K562 (cell line): ENCODE results near the gene TMEM11. TPM values are rescaled to one million over a fixed set of nuclear protein-coding genes. Genes with fewer than 3 reads are reported as not detected.

Source experiments
- ATAC-seq: fragments of 200-7000 bp; cut with Tn5 transposase; 3 replicates; pipeline ENCODE4 v1.9.1; 2020; ENCODE audit warnings: moderate library complexity
- Bru-seq: library from RNA; stranded (reverse); fragments of 400-500 nt; gene quantifications from one replicate; lab custom pipeline; 2021; lab: Mats Ljungman, UMichigan
- BruChase-seq, 2 experiments: library from RNA; stranded (reverse); fragments of 400-500 nt; gene quantifications; one replicate each; lab custom pipeline; 2021; lab: Mats Ljungman, UMichigan
- BruUV-seq: library from RNA; stranded (reverse); fragments of 400-500 nt; replicated peaks from 2 replicates; lab custom pipeline; 2021; lab: Mats Ljungman, UMichigan
- CTCF ChIA-PET: fragments of 300-600 bp; formaldehyde crosslinking; extraction: SDS; loops from one replicate; lab custom pipeline; 2021; ENCODE audit warnings: low intra/inter-chr PET ratio; lab: Yijun Ruan, JAX
- POLR2A ChIA-PET: fragments of 300-600, 350-650 bp; sonication (Branson Sonifier 250); formaldehyde crosslinking; extraction: SDS; loops from one replicate; lab custom pipeline; 2021; ENCODE audit warnings: antibody characterized with exemption, inconsistent platforms; lab: Yijun Ruan, JAX
- DNase-seq, 4 experiments: peaks; one replicate each; pipeline versions ENCODE4 v3.0.0 to v3.0.0-alpha.2; 2011 to 2018; ENCODE audit warnings: low spot score in 3 of 4, mixed read lengths in 3 of 4; ENCODE audit errors: extremely low read depth in 1 of 4
- FAIRE-seq: peaks from 2 replicates; lab custom pipeline; 2011; peaks lifted over from hg19 to GRCh38; lab: Jason Lieb, UNC
- H2AFZ ChIP-seq: 2 replicates; pipeline ENCODE4 v1.6.0; 2011; ENCODE audit warnings: low read depth, low read length, control low read depth, inconsistent platforms
- H3K27ac ChIP-seq: fragments of 200-600 bp; 3 replicates; pipeline ENCODE4 v1.8.0; 2011; ENCODE audit warnings: low read depth, mild to moderate bottlenecking, control low read depth, inconsistent platforms, low read length, moderate library complexity, mixed read lengths; ENCODE audit errors: extremely low read depth
- H3K27me3 ChIP-seq, 2 experiments: fragments of 300-600 bp in 1 of 2; 2 replicates in 1 of 2; 3 replicates in 1 of 2; pipeline versions ENCODE4 v1.6.0 to v1.8.0; 2011; ENCODE audit warnings: inconsistent platforms in 2 of 2, low read length in 2 of 2, mild to moderate bottlenecking in 1 of 2, mixed read lengths in 1 of 2, moderate library complexity in 1 of 2; ENCODE audit not compliant: control insufficient read depth in 2 of 2, insufficient read depth in 2 of 2
- H3K36me3 ChIP-seq: fragments of 300-600 bp; 3 replicates; pipeline ENCODE4 v1.8.0; 2011; ENCODE audit warnings: mild to moderate bottlenecking, low read length, inconsistent platforms; ENCODE audit not compliant: control insufficient read depth, insufficient read depth
- H3K4me1 ChIP-seq, 2 experiments: fragments of 200-600 bp in 1 of 2; replicated peaks in 1 of 2; 2 replicates in 1 of 2; 3 replicates in 1 of 2; pipeline versions ENCODE4 v1.5.1 to v1.8.0; 2011; ENCODE audit warnings: inconsistent platforms in 2 of 2, low read length in 2 of 2, mild to moderate bottlenecking in 1 of 2, mixed read lengths in 1 of 2, moderate library complexity in 1 of 2; ENCODE audit not compliant: control insufficient read depth in 2 of 2, insufficient read depth in 2 of 2
- H3K4me2 ChIP-seq: 2 replicates; pipeline ENCODE4 v1.6.1; 2011; ENCODE audit warnings: low read length, control low read depth, inconsistent platforms, mixed read lengths; ENCODE audit not compliant: insufficient read depth
- H3K4me3 ChIP-seq: fragments of 200-600 bp; sonication (generic), shearing (Covaris generic); 2 replicates; pipeline ENCODE4 v1.5.1; 2016; ENCODE audit warnings: control low read depth, inconsistent platforms
- H3K79me2 ChIP-seq: fragments of 200-600 bp; 3 replicates; pipeline ENCODE4 v1.8.0; 2011; ENCODE audit warnings: low read length, inconsistent platforms; ENCODE audit not compliant: control insufficient read depth, insufficient read depth
- H3K9ac ChIP-seq, 2 experiments: 2 replicates each; pipeline versions ENCODE4 v1.6.0 to v1.6.1; 2011; ENCODE audit warnings: low read depth in 2 of 2, low read length in 2 of 2, control low read depth in 1 of 2, inconsistent platforms in 1 of 2, mild to moderate bottlenecking in 1 of 2, mixed read lengths in 1 of 2; ENCODE audit not compliant: insufficient read depth in 1 of 2
- H3K9me1 ChIP-seq: one replicate; pipeline ENCODE4 v1.6.0; 2011; ENCODE audit warnings: inconsistent platforms, mild to moderate bottlenecking, low read length, moderate library complexity; ENCODE audit not compliant: control insufficient read depth, insufficient read depth
- H3K9me3 ChIP-seq: replicated peaks from 2 replicates; pipeline ENCODE4 v1.5.1; 2011; ENCODE audit warnings: low read depth, low read length, inconsistent platforms; ENCODE audit not compliant: control insufficient read depth, insufficient read depth
- H4K20me1 ChIP-seq: replicated peaks from 2 replicates; pipeline ENCODE4 v1.6.1; 2011; ENCODE audit warnings: low read length, inconsistent platforms, mixed read lengths; ENCODE audit not compliant: control insufficient read depth, insufficient read depth
- C11orf30 ChIP-seq: fragments of 450-650 bp; IDR thresholded peaks from 2 replicates; pipeline ENCODE4 v1.6.1; 2016; ENCODE audit warnings: low read depth, mild to moderate bottlenecking
- CAMTA2 ChIP-seq: fragments of 250-450 bp; sonication (Bioruptor Pico); conservative IDR thresholded peaks from 2 replicates; pipeline ENCODE4 v1.5.1; 2022
- FOXA3 ChIP-seq, 2 experiments: fragments of 450-650 bp in 1 of 2; sonication (generic) in 1 of 2; formaldehyde crosslinking; IDR thresholded peaks in 1 of 2; conservative IDR thresholded peaks in 1 of 2; 2 replicates each; pipeline versions ENCODE4 v1.4.0 to v1.8.0; 2020 to 2022; ENCODE audit warnings: mild to moderate bottlenecking in 2 of 2, missing genetic modification reagents in 1 of 2
- FOXK1 ChIP-seq: sonication (generic); formaldehyde crosslinking; IDR thresholded peaks from 2 replicates; pipeline ENCODE4 v1.8.0; 2022; ENCODE audit warnings: missing genetic modification reagents, mild to moderate bottlenecking, borderline replicate concordance
- L3MBTL2 ChIP-seq: fragments of 450-650 bp; IDR thresholded peaks from 2 replicates; pipeline ENCODE4 v1.6.1; 2016; ENCODE audit warnings: mild to moderate bottlenecking, moderate library complexity
- MTA2 ChIP-seq: fragments of 450-650 bp; IDR thresholded peaks from 2 replicates; pipeline ENCODE4 v1.6.1; 2016; ENCODE audit warnings: low read depth
- PHTF2 ChIP-seq: fragments of 250-450 bp; sonication (Bioruptor Pico); IDR thresholded peaks from 2 replicates; pipeline ENCODE4 v1.5.0; 2021; ENCODE audit warnings: mild to moderate bottlenecking
- PRPF4 ChIP-seq: fragments of 200-400 bp; formaldehyde crosslinking; IDR thresholded peaks from one replicate; pipeline ENCODE4 v1.6.1; 2017; ENCODE audit warnings: low read length, low read depth, mild to moderate bottlenecking; ENCODE audit not compliant: insufficient read depth, poor library complexity, severe bottlenecking
- ZNF592 ChIP-seq: fragments of 450-650 bp; IDR thresholded peaks from 2 replicates; pipeline ENCODE4 v1.6.1; 2017; ENCODE audit warnings: antibody characterized with exemption, mild to moderate bottlenecking
- WGBS: fragments of 100-300 bp; shearing (Covaris generic); methylation state at CpG from one replicate; pipeline ENCODE4 v1.1.6; 2016; ENCODE audit warnings: low coverage, mixed read lengths; ENCODE audit not compliant: insufficient coverage; ENCODE audit errors: missing lambda C conversion rate; 5-methylcytosine and 5-hydroxymethylcytosine counted together
- in situ Hi-C: fragments of 300-500 bp; cut with MboI; formaldehyde crosslinking; loops from 4 replicates; pipeline ENCODE4 v1.15.0; 2018; ENCODE audit warnings: inconsistent platforms, mixed read lengths
- intact Hi-C: fragments of 100-400 bp; cut with micrococcal nuclease; formaldehyde crosslinking; loops from 2 replicates; pipeline ENCODE4 v1.14.2; 2022
- long read RNA-seq, 3 experiments: library from polyadenylated mRNA in 2 of 3; library from RNA in 1 of 3; unstranded in 2 of 3; stranded (forward) in 1 of 3; transcript quantifications; one replicate each; pipeline ENCODE4 v2.0.0, GENCODE V29; 2019 to 2022
- polyA minus RNA-seq, 3 experiments: library from RNA; depleted of rRNA, polyadenylated mRNA; stranded (reverse); fragments of >200 nt; gene quantifications; 2 replicates each; pipeline ENCODE4 v1.2.3, GENCODE V29; 2011
- polyA plus RNA-seq, 8 experiments: library from polyadenylated mRNA; depleted of rRNA in 4 of 8; stranded (reverse) in 5 of 8; unstranded in 3 of 8; fragments of >200 nt; fragmentation: Nextera tagmentation in 2 of 8; fragmentation: Illumina TruSeq in 1 of 8; extraction: Ambion mirVana in 2 of 8; extraction: Trizol in 1 of 8; gene quantifications; 2 replicates each; pipeline versions ENCODE4 v1.2.1 to v1.2.3, GENCODE V29; 2011 to 2014; ENCODE audit warnings: inconsistent platforms in 1 of 8, missing spikeins in 1 of 8
- total RNA-seq, 7 experiments: library from RNA; depleted of rRNA in 6 of 7; stranded (reverse); fragments of >200 nt in 6 of 7; fragmentation: Illumina TruSeq in 2 of 7; extraction: Trizol in 2 of 7; gene quantifications; 2 replicates each; pipeline versions ENCODE4 v1.2.1 to v1.2.3, GENCODE V29; 2011 to 2021; ENCODE audit warnings: low replicate concordance in 1 of 7

The TMEM11 gene
- total RNA-seq (2011; cell fraction: chromatin; rRNA removed; ENCODE audit: low replicate concordance) = 22.4 and 35.6 TPM in 2 replicates
- total RNA-seq (2011; cell fraction: nucleolus; rRNA removed) = 30.8 and 34.7 TPM in 2 replicates
- 28.2 and 29.8 TPM in 2 replicates for total RNA-seq (2011; cell fraction: nucleoplasm; rRNA removed)
- total RNA-seq (2014; rRNA removed) = 27.5 and 35.4 TPM in 2 replicates
- total RNA-seq (2014; rRNA removed; fragmentation: Illumina TruSeq; extraction: Trizol) = 9.4 and 12.0 TPM in 2 replicates
- 17.8 and 18.7 TPM in 2 replicates for total RNA-seq (2015; rRNA removed; fragmentation: Illumina TruSeq; extraction: Trizol)
- 28.3 and 30.0 TPM in 2 replicates for total RNA-seq (2021)
- polyA plus RNA-seq (2011; rRNA removed) = 32.2 and 37.5 TPM in 2 replicates
- polyA plus RNA-seq (2011; cell fraction: cytosol; rRNA removed) = 53.5 and 101 TPM in 2 replicates
- 22.5 and 25.5 TPM in 2 replicates for polyA plus RNA-seq (2011; cell fraction: nucleus; rRNA removed)
- polyA plus RNA-seq (2012) = 17.5 and 27.9 TPM in 2 replicates
- 33.4 and 35.1 TPM in 2 replicates for polyA plus RNA-seq (2014; fragmentation: Illumina TruSeq; extraction: Trizol)
- polyA plus RNA-seq (2014; fragmentation: Nextera tagmentation; extraction: Ambion mirVana) = 10 to 100 TPM; 17.4 to 31.9 TPM
- 40.7 and 41.5 TPM in 2 replicates for polyA plus RNA-seq (2014; rRNA removed)
- 16.0 and 21.8 TPM in 2 replicates for polyA minus RNA-seq (2011; rRNA and poly(A)+ RNA removed)
- polyA minus RNA-seq (2011; cell fraction: cytosol; rRNA and poly(A)+ RNA removed) = 13.1 and 16.8 TPM in 2 replicates
- 11.2 and 18.2 TPM in 2 replicates for polyA minus RNA-seq (2011; cell fraction: nucleus; rRNA and poly(A)+ RNA removed)
- Bru-seq, nascent RNA = percentile 78 among the genes with signal in this experiment
- percentile 81 among the genes with signal in this experiment for BruChase-seq, experiment 1, labeled RNA remaining after a 2-hour chase
- percentile 76 among the genes with signal in this experiment for BruChase-seq, experiment 2, labeled RNA remaining after a 6-hour chase
- long read RNA-seq, experiment 1, transcript TMEM11-202 (3 exons, 1,246 nt) = minor isoform, 41 of 199 reads
- long read RNA-seq, experiment 1, transcript TMEM11-201 (2 exons, 2,095 nt) = major isoform, 55 of 199 reads
- long read RNA-seq, experiment 1, partial matches to known transcripts = 1 of 199 reads
- long read RNA-seq, experiment 1, other reads (novel, unspliced or antisense) = 100 of 199 reads
- long read RNA-seq, experiment 2, transcript TMEM11-201 (2 exons, 2,095 nt) = major isoform, 33 of 57 reads
- long read RNA-seq, experiment 2, transcript TMEM11-202 (3 exons, 1,246 nt) = minor isoform, 15 of 57 reads
- long read RNA-seq, experiment 2, partial matches to known transcripts = 1 of 57 reads
- long read RNA-seq, experiment 2, other reads (novel, unspliced or antisense) = 7 of 57 reads
- long read RNA-seq, experiment 3, transcript TMEM11-202 (3 exons, 1,246 nt) = minor isoform, 31 of 67 reads
- long read RNA-seq, experiment 3, transcript TMEM11-201 (2 exons, 2,095 nt) = major isoform, 32 of 67 reads
- long read RNA-seq, experiment 3, partial matches to known transcripts = 2 of 67 reads
- long read RNA-seq, experiment 3, other reads (novel, unspliced or antisense) = 1 of 67 reads

GRCh38 chr17:21214015-21214776 is at the start of gene TMEM11:
TMEM11 (minus strand) TSS chr17:21214161; CDS start chr17:21214152, 9 bp downstream.
- ChIA-PET POLR2A (interaction anchor here (0.6 to 5.1 kb wide), 3 partner anchors 13 to 361 kb away, joined by 3 to 22 read pairs (median 3); no protein-coding TSS in a partner anchor), CTCF (no interaction called here)
- Histone ChIP-seq H2AFZ (peak within 1 kb of the TSS; percentile 89), H3K36me3 (peaks cover 49% of the 10 kb centered on the region), H3K4me3 (peak within 1 kb of the TSS; percentile 96), H3K4me1 (peaks cover 20 to 31% of the 10 kb centered on the region in 2 experiments; a peak in 4 of 5 replicates), H3K79me2 (peaks cover 93% of the 10 kb centered on the region), H3K4me2 (peak within 1 kb of the TSS; percentile 94), H3K27ac (peak within 1 kb of the TSS; percentile 98), H4K20me1 (peaks cover 15% of the 10 kb centered on the region), H3K9me1 (no peaks in the 10 kb centered on the region), H3K9ac (peak within 1 kb of the TSS; percentile 97 to 99), H3K9me3 (no peaks in the 10 kb centered on the region), H3K27me3 (no peaks in the 10 kb centered on the region)
- in situ Hi-C loops (no loop called here), intact Hi-C loops (no loop called here)
- peak; percentile 94 for ATAC-seq
- no TSS peak for BruUV-seq
- peak; percentile 44 for FAIRE-seq
- 0% methylated on average over 24 of the region's 76 CpGs for WGBS
- DNase-seq = peak; percentile 88 to 93 (median 92)
- no peak for TF ChIP-seq PRPF4
- TF ChIP-seq ZNF592 = peak; percentile 96
- TF ChIP-seq MTA2 = no peak
- peak; percentile 59; the same call in 1 of the 2 replicates for TF ChIP-seq L3MBTL2
- peak; percentile 84 for TF ChIP-seq C11orf30
- TF ChIP-seq CAMTA2 (CRISPR knock-in tag) = no peak
- no peak for TF ChIP-seq FOXA3 (CRISPR knock-in tag; conservative IDR thresholded peaks at IDR 0.05 in 1 of 2, IDR thresholded peaks at IDR 0.05 in 1 of 2)
- TF ChIP-seq FOXK1 (CRISPR knock-in tag) = no peak
- no peak for TF ChIP-seq PHTF2 (CRISPR knock-in tag)
